ENCODE measurements around the gene TWSG1. TPM values are rescaled to one million over a fixed set of nuclear protein-coding genes. Genes with fewer than 3 reads are reported as not detected.
A peak's percentile ranks its signal among the peaks of the same experiment; 100 is the strongest.
"Not testable (repeated sequence)": the region's sequence is repeated elsewhere in the genome, so short reads cannot be mapped to it uniquely, and the experiment has no call there.

Gene TWSG1
- polyA plus RNA-seq, 3 donors = 65.4 to 88.8 (median 82.3) TPM

GRCh38 chr18:9433671-9434121 lies 99.1 kb downstream of the TWSG1 start:
- peak in 2 of 11 donors; percentile 32 to 37 for DNase-seq (ENCODE audit: extremely low read depth in 1 of 11, low read depth in 9 of 11, low spot score in 4 of 11)

- DNase-seq (ENCODE audit: extremely low read depth in 1 of 11, low read depth in 9 of 11, low spot score in 4 of 11) = no peak
Observed at GRCh38 chr18:9434122-9434701, 99.6 kb downstream of the TWSG1 start.

GRCh38 chr18:9435041-9435440 lies 100.5 kb downstream of the TWSG1 start:
- DNase-seq (ENCODE audit: extremely low read depth in 1 of 11, low read depth in 9 of 11, low spot score in 4 of 11) = no peak

GRCh38 chr18:9436206-9436929 lies 101.8 kb downstream of the TWSG1 start:
- no peak for DNase-seq (ENCODE audit: extremely low read depth in 1 of 11, low read depth in 9 of 11, low spot score in 4 of 11)

- peak in 5 of 11 donors; percentile 24 to 67 (median 48) for DNase-seq (ENCODE audit: extremely low read depth in 1 of 11, low read depth in 9 of 11, low spot score in 4 of 11)
Observed at GRCh38 chr18:9437021-9437437, 102.5 kb downstream of the TWSG1 start.

GRCh38 chr18:9437672-9438071 lies 103.1 kb downstream of the TWSG1 start:
- no peak for DNase-seq (ENCODE audit: extremely low read depth in 1 of 11, low read depth in 9 of 11, low spot score in 4 of 11)

GRCh38 chr18:9441061-9441460 lies 106.5 kb downstream of the TWSG1 start:
- no peak for DNase-seq (ENCODE audit: extremely low read depth in 1 of 11, low read depth in 9 of 11, low spot score in 4 of 11)

GRCh38 chr18:9444549-9444948 lies 110.0 kb downstream of the TWSG1 start:
- no peak for DNase-seq (ENCODE audit: extremely low read depth in 1 of 11, low read depth in 9 of 11, low spot score in 4 of 11)

- DNase-seq (ENCODE audit: extremely low read depth in 1 of 11, low read depth in 9 of 11, low spot score in 4 of 11) = no peak
Observed at GRCh38 chr18:9446839-9447238, 112.3 kb downstream of the TWSG1 start.

- no peak for DNase-seq (ENCODE audit: extremely low read depth in 1 of 11, low read depth in 9 of 11, low spot score in 4 of 11)
Observed at GRCh38 chr18:9447334-9447733, 112.8 kb downstream of the TWSG1 start.

- no peak for DNase-seq (ENCODE audit: extremely low read depth in 1 of 11, low read depth in 9 of 11, low spot score in 4 of 11)
Observed at GRCh38 chr18:9449600-9450414, 115.2 kb downstream of the TWSG1 start.

- DNase-seq (ENCODE audit: extremely low read depth in 1 of 11, low read depth in 9 of 11, low spot score in 4 of 11) = not testable (repeated sequence)
Observed at GRCh38 chr18:9450920-9451319, 116.3 kb downstream of the TWSG1 start.

Other genes starting within 250 kb of the TWSG1 start
- gene NDUFV2, start 232.1 kb upstream of the TWSG1 start, polyA plus RNA-seq (ENCODE audit: insufficient read length in 3 of 3) = 100 to 1,000 TPM; 118 to 128 (median 127) TPM
- gene ANKRD12, start 198.0 kb upstream of the TWSG1 start, polyA plus RNA-seq (ENCODE audit: insufficient read length in 3 of 3) = 10 to 100 TPM; 29.2 to 33.9 (median 32.8) TPM
- gene RALBP1, start 140.7 kb downstream of the TWSG1 start, polyA plus RNA-seq (ENCODE audit: insufficient read length in 3 of 3) = 10 to 100 TPM; 72.7 to 88.7 (median 74.8) TPM

All from renal cortex interstitium (tissue), 11 donors.